ENCODE measurements around the gene MRPS24. TPM values are rescaled to one million over a fixed set of nuclear protein-coding genes. Genes with fewer than 3 reads are reported as not detected.

MRPS24 gene
- total RNA-seq, 1 experiment from 2014 or later, result 135 TPM

GRCh38 chr7:43849047-43849446 lies 20.3 kb downstream of the MRPS24 start:
- peaks cover 3% of the 10 kb centered on the region; the same call in 1 of the 2 replicates for H3K4me1 Mint-ChIP-seq
- TF ChIP-seq ZNF396 (CRISPR knock-in tag; IDR thresholded peaks at IDR 0.05; ENCODE audit: borderline replicate concordance), result no peak
- no peak for TF ChIP-seq STAT6 (CRISPR knock-in tag; conservative IDR thresholded peaks at IDR 0.05; ENCODE audit: low read depth)
- TF ChIP-seq ESRRA (CRISPR knock-in tag; IDR thresholded peaks at IDR 0.05; ENCODE audit: borderline replicate concordance), result no peak
- TF ChIP-seq SMAD4 (CRISPR knock-in tag; IDR thresholded peaks at IDR 0.05), result no peak
- no peak for TF ChIP-seq FOXJ3 (CRISPR knock-in tag; IDR thresholded peaks at IDR 0.05; ENCODE audit: borderline replicate concordance)
- TF ChIP-seq E2F1 (CRISPR knock-in tag; IDR thresholded peaks at IDR 0.05), result no peak
- no peak for TF ChIP-seq NFATC4 (CRISPR knock-in tag; IDR thresholded peaks at IDR 0.05)
- no peak for TF ChIP-seq ZNF263 (CRISPR knock-in tag; IDR thresholded peaks at IDR 0.05; ENCODE audit: low read depth)
- no peak for TF ChIP-seq RELA (CRISPR knock-in tag; IDR thresholded peaks at IDR 0.05; ENCODE audit: borderline replicate concordance)
- no peak for TF ChIP-seq ELF4 (CRISPR knock-in tag; IDR thresholded peaks at IDR 0.05; ENCODE audit: low read depth)
- TF ChIP-seq ETV6 (CRISPR knock-in tag; IDR thresholded peaks at IDR 0.05), result no peak
- no peak for TF ChIP-seq SMAD3 (CRISPR knock-in tag; IDR thresholded peaks at IDR 0.05; ENCODE audit: borderline replicate concordance)
- no peak for TF ChIP-seq TEAD1 (CRISPR knock-in tag; IDR thresholded peaks at IDR 0.05)
- TF ChIP-seq USF1 (CRISPR knock-in tag; IDR thresholded peaks at IDR 0.05), result no peak
- TF ChIP-seq FOXP1 (CRISPR knock-in tag; IDR thresholded peaks at IDR 0.05; ENCODE audit: borderline replicate concordance), result no peak
- no peak for TF ChIP-seq CDX4 (CRISPR knock-in tag; IDR thresholded peaks at IDR 0.05; ENCODE audit: borderline replicate concordance)
- TF ChIP-seq AR (CRISPR knock-in tag; IDR thresholded peaks at IDR 0.05), result no peak
- TF ChIP-seq PRRX2 (CRISPR knock-in tag; IDR thresholded peaks at IDR 0.05), result no peak
- TF ChIP-seq ARID4B (CRISPR knock-in tag; IDR thresholded peaks at IDR 0.05; ENCODE audit: borderline replicate concordance), result no peak
- no peak for TF ChIP-seq TEAD4 (CRISPR knock-in tag; IDR thresholded peaks at IDR 0.05)
- H3K27ac Mint-ChIP-seq, result no peak overlapping the region
- H3K36me3 Mint-ChIP-seq, result no peaks in the 10 kb centered on the region
- DNase-seq (ENCODE audit: low spot score) (no peak), ATAC-seq (peak; percentile 46; the same call in 1 of the 2 replicates)
- H3K4me3 Mint-ChIP-seq, result no peak overlapping the region
- ChIA-PET CTCF (interaction anchor here (1.2 to 2.4 kb wide), 3 partner anchors 11 to 266 kb away, joined by 3 to 11 read pairs (median 7); partner anchors contain the start of gene STK17A), POLR2A (no interaction called here)
- peaks cover 15% of the 10 kb centered on the region for H3K9me3 Mint-ChIP-seq
- no peaks in the 10 kb centered on the region for H3K27me3 Mint-ChIP-seq (ENCODE audit: low read depth)

Measured in WTC11 (cell line).